GM10248 (cell line): ENCODE measurements around the gene NFAT5.

Source experiments
- CTCF ChIA-PET: fragments of 300-600 bp; sonication (Branson Sonifier 250); formaldehyde crosslinking; extraction: SDS; loops from one replicate; lab custom pipeline; 2021; ENCODE audit warnings: antibody characterized with exemption; lab: Yijun Ruan, JAX
- POLR2A ChIA-PET: fragments of 350-650 bp; sonication (Branson Sonifier 250); formaldehyde crosslinking; extraction: SDS; loops from one replicate; lab custom pipeline; 2020; ENCODE audit warnings: antibody characterized with exemption; lab: Yijun Ruan, JAX
- DNase-seq: peaks from one replicate; pipeline ENCODE4 v3.0.0; 2012; ENCODE audit errors: extremely low spot score
- TF ChIP-seq, protein P1 (sequence below): IDR thresholded peaks from 2 replicates; pipeline ENCODE4 v1.5.1; 2012; ENCODE audit warnings: mild to moderate bottlenecking, low read depth; ENCODE audit errors: extremely low read depth, missing control alignments, control extremely low read depth

NFAT5 gene

GRCh38 chr16:69615528-69615927 is 49.8 kb downstream of the NFAT5 start:
- no peak for DNase-seq
- POLR2A ChIA-PET, result no interaction called here
- TF ChIP-seq, protein P1, sequence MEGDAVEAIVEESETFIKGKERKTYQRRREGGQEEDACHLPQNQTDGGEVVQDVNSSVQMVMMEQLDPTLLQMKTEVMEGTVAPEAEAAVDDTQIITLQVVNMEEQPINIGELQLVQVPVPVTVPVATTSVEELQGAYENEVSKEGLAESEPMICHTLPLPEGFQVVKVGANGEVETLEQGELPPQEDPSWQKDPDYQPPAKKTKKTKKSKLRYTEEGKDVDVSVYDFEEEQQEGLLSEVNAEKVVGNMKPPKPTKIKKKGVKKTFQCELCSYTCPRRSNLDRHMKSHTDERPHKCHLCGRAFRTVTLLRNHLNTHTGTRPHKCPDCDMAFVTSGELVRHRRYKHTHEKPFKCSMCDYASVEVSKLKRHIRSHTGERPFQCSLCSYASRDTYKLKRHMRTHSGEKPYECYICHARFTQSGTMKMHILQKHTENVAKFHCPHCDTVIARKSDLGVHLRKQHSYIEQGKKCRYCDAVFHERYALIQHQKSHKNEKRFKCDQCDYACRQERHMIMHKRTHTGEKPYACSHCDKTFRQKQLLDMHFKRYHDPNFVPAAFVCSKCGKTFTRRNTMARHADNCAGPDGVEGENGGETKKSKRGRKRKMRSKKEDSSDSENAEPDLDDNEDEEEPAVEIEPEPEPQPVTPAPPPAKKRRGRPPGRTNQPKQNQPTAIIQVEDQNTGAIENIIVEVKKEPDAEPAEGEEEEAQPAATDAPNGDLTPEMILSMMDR, result no peak
- CTCF ChIA-PET, result interaction anchor here (1.6 kb wide), 1 partner anchor 11 kb away, joined by 3 read pairs; no protein-coding TSS in a partner anchor

- TF ChIP-seq, protein P1, result no peak
- DNase-seq, result no peak
- ChIA-PET POLR2A (no interaction called here), CTCF (no interaction called here)
Observed at GRCh38 chr16:69616082-69616481, 50.3 kb downstream of the NFAT5 start.

DNA sequence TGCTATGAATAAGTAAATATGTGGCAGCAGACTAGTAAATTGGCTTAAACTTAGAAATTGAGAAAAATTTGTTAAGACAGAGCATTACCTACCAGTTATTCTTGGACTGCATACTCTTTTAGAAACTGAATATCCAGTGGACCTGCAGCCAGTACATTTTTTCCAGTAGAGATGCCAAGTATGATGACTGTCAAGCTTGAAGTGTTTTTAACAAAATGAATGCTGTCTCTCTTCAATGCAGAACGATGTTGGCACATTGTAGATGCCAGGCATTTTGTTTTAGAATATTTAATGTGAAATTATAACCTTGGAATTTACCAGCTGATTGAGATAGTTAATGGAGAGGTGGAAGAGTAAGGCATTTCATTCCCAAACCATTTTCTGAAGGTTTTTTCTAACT is 52.5 kb downstream of the NFAT5 start:
- CTCF ChIA-PET, result interaction anchor here (1.0 to 1.8 kb wide), 4 partner anchors 7 to 24 kb away, joined by 3 to 5 read pairs (median 3); no protein-coding TSS in a partner anchor
- TF ChIP-seq, protein P1, result no peak
- POLR2A ChIA-PET, result no interaction called here
- DNase-seq, result no peak

GRCh38 chr16:69618721-69619120 is 53.0 kb downstream of the NFAT5 start:
- no peak for DNase-seq
- TF ChIP-seq, protein P1, result no peak
- ChIA-PET POLR2A (no interaction called here), CTCF (interaction anchor here (1.0 to 1.8 kb wide), 4 partner anchors 8 to 24 kb away, joined by 3 to 5 read pairs (median 3); no protein-coding TSS in a partner anchor)

- TF ChIP-seq, protein P1, result no peak
- CTCF ChIA-PET, result interaction anchor here (1.1 to 1.8 kb wide), 3 partner anchors 8 to 13 kb away, joined by 3 to 5 read pairs (median 3); no protein-coding TSS in a partner anchor
- POLR2A ChIA-PET, result interaction anchor here (0.6 kb wide), 1 partner anchor 19 kb away, joined by 6 read pairs; no protein-coding TSS in a partner anchor
- DNase-seq, result no peak
Observed at GRCh38 chr16:69619514-69619913, 53.7 kb downstream of the NFAT5 start.

- ChIA-PET POLR2A (interaction anchor here (0.6 kb wide), 1 partner anchor 226 kb away, joined by 5 read pairs; no protein-coding TSS in a partner anchor), CTCF (interaction anchor here (1.0 kb wide), 1 partner anchor 286 kb away, joined by 3 read pairs; no protein-coding TSS in a partner anchor)
- no peak for DNase-seq
- TF ChIP-seq, protein P1, result no peak
Observed at GRCh38 chr16:69620573-69620972, 54.8 kb downstream of the NFAT5 start.
